Rectal smooth muscle tissue (tissue), 1 donor: Measurements from ENCODE around the gene TAP2.

Experiments
- H3K27ac ChIP-seq: one replicate; pipeline ENCODE4 v1.7.0; 2013; ENCODE audit warnings: low read depth, low read length, inconsistent platforms
- H3K27me3 ChIP-seq: one replicate; pipeline ENCODE4 v1.7.0; 2013; ENCODE audit warnings: low read length; ENCODE audit not compliant: control insufficient read depth, insufficient read depth
- H3K36me3 ChIP-seq: one replicate; pipeline ENCODE4 v1.7.0; 2013; ENCODE audit warnings: low read length; ENCODE audit not compliant: control insufficient read depth, insufficient read depth
- H3K4me1 ChIP-seq: one replicate; pipeline ENCODE4 v1.7.0; 2013; ENCODE audit warnings: low read length; ENCODE audit not compliant: control insufficient read depth, insufficient read depth
- H3K4me3 ChIP-seq: one replicate; pipeline ENCODE4 v1.7.0; 2013; ENCODE audit warnings: low read length
- H3K9ac ChIP-seq: one replicate; pipeline ENCODE4 v1.7.0; 2013; ENCODE audit warnings: low read length

TAP2 gene

GRCh38 chr6:32852018-32852843 lies 13.7 kb upstream of the TAP2 start:
- peaks cover 30% of the 10 kb centered on the region for H3K36me3 ChIP-seq
- peak overlapping the region; percentile 93 for H3K27ac ChIP-seq
- no peaks in the 10 kb centered on the region for H3K27me3 ChIP-seq
- H3K4me3 ChIP-seq = peak overlapping the region; percentile 97
- peak overlapping the region; percentile 95 for H3K9ac ChIP-seq
- peaks cover 13% of the 10 kb centered on the region for H3K4me1 ChIP-seq

DNA sequence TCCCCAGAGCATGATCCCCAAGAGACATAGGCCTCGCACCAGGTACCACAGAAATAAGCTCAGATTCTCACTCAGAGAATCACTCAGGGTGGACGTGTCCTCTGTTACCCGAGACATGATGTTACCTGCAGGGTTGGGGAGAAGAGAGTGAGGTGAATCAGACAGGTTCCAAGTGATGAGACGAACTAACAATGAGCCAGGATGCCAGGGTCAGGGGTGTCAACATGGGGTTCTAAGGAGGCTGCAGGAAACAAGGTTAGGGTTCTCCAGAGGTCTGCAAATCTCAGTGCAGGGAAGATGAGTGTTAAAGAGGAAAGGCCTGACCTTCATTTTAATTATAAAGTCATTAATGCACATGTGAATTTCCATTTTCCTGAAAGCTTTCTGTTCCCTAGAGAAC lies 12.5 kb upstream of the TAP2 start:
- H3K27me3 ChIP-seq = no peaks in the 10 kb centered on the region
- peaks cover 34% of the 10 kb centered on the region for H3K36me3 ChIP-seq
- H3K4me3 ChIP-seq = no peak overlapping the region
- H3K9ac ChIP-seq = no peak overlapping the region
- peak overlapping the region; percentile 93 for H3K27ac ChIP-seq
- H3K4me1 ChIP-seq = peaks cover 13% of the 10 kb centered on the region

DNA sequence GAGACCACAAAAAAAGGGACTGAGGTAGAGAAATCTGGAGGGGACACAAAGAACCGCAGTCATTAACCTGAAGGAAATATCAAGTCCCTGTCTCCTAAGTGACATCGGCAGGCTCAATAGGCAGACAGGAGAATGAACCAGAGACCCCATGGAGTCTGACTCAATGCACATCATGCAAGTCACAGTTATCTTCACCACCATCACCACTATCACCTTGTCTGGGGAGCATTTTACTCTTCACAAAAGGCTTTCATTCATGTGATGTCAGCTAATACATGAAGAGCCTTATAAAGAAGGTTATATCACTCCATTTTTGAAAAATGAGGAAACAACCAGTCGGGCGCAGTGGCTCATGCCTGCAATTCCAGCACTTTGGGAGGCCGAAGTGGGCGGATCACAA lies 10.6 kb upstream of the TAP2 start:
- Histone ChIP-seq H3K27me3 (no peaks in the 10 kb centered on the region), H3K9ac (no peak overlapping the region), H3K4me3 (no peak overlapping the region), H3K27ac (no peak overlapping the region), H3K36me3 (peaks cover 40% of the 10 kb centered on the region), H3K4me1 (peaks cover 8% of the 10 kb centered on the region)

- Histone ChIP-seq H3K27ac (no peak overlapping the region), H3K36me3 (peaks cover 40% of the 10 kb centered on the region), H3K9ac (no peak overlapping the region), H3K4me3 (no peak overlapping the region), H3K4me1 (peaks cover 8% of the 10 kb centered on the region), H3K27me3 (no peaks in the 10 kb centered on the region)
These were observed 9.3 kb upstream of the TAP2 start for GRCh38 chr6:32847795-32848194.

DNA sequence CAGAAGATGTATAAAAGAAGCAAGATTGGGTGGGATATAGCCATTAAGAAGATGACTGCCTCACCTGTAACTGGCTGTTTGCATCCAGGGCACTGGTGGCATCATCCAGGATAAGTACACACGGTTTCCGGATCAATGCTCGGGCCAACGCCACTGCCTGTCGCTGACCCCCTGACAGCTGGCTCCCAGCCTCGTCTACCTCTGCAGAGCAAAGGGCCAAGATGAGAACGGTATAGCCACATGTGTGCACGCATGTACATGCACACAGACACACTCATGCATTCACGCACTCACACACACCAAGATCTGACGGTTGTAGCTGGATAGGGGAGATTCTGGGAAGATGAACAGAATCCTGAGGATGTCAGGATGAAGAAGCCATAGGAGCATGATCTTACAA lies 8.5 kb upstream of the TAP2 start:
- no peak overlapping the region for H3K9ac ChIP-seq
- peaks cover 43% of the 10 kb centered on the region for H3K36me3 ChIP-seq
- no peak overlapping the region for H3K4me3 ChIP-seq
- no peak overlapping the region for H3K27ac ChIP-seq
- H3K27me3 ChIP-seq = no peaks in the 10 kb centered on the region
- peaks cover 6% of the 10 kb centered on the region for H3K4me1 ChIP-seq

DNA sequence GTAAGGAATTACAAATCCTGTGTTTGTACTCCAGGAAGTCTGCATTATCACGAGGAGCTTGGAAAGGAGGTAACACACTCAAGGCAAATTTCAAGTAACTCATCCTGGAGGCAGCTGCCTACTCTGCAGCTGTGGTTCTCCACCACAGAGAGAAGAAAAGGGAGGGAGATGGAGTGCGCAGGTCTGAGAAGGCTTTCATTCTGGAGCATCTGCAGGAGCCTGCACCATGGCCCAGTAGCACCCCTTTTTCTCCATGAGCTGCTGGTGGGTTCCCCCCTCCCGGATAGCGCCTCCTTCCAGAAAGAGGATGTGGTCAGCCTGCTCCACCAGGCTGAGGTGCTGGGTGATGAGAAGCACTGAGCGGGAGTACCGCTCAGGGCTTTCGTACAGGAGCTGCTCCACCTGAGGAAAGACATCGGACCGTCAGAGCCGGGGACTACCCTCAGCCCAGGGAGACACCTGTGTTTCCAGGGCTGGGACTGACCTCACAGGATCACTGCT lies 6.9 kb upstream of the TAP2 start:
- Histone ChIP-seq H3K9ac (no peak overlapping the region), H3K4me1 (peaks cover 3% of the 10 kb centered on the region), H3K4me3 (peak overlapping the region; percentile 86), H3K27me3 (no peaks in the 10 kb centered on the region), H3K27ac (no peak overlapping the region), H3K36me3 (peaks cover 46% of the 10 kb centered on the region)

DNA sequence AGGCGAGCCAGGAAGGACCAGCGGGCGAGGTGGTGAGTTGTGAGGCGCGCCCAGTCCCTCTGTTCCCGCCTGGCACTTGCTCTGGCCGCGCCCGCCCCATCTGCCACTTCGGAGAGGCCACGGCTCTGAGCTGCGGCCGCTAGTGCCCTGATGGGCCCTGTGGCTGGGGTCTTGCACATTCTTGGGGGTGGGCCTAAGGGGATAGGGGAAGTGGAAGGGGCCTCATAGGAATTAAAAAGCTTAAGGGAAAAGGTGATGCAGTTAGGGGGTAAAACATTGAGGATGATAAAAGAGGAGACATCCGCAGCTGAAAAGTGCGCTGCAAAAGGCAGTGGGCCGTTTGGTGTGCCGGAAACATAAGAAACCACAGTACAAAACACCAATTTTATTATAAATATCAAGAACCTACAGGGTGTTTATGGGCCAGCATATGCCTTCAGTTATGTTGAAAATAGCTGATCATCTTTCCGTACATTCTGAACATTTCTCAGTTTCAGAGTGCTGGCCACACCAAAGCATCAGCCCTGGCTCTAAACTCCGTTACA lies 6.4 kb upstream of the TAP2 start:
- peaks cover 3% of the 10 kb centered on the region for H3K4me1 ChIP-seq
- peak overlapping the region; percentile 89 for H3K27ac ChIP-seq
- no peak overlapping the region for H3K9ac ChIP-seq
- H3K27me3 ChIP-seq = no peaks in the 10 kb centered on the region
- peaks cover 41% of the 10 kb centered on the region for H3K36me3 ChIP-seq
- H3K4me3 ChIP-seq = peak overlapping the region; percentile 86

- peaks cover 38% of the 10 kb centered on the region for H3K36me3 ChIP-seq
- H3K4me1 ChIP-seq = peaks cover 3% of the 10 kb centered on the region
- H3K9ac ChIP-seq = peak within 1 kb of the TSS; percentile 89
These were observed 5.7 kb upstream of the TAP2 start, which contains the start of gene PSMB8 for GRCh38 chr6:32843979-32844838. PSMB8 (minus strand) TSS chr6:32844047; CDS start chr6:32843996, 51 bp downstream.

DNA sequence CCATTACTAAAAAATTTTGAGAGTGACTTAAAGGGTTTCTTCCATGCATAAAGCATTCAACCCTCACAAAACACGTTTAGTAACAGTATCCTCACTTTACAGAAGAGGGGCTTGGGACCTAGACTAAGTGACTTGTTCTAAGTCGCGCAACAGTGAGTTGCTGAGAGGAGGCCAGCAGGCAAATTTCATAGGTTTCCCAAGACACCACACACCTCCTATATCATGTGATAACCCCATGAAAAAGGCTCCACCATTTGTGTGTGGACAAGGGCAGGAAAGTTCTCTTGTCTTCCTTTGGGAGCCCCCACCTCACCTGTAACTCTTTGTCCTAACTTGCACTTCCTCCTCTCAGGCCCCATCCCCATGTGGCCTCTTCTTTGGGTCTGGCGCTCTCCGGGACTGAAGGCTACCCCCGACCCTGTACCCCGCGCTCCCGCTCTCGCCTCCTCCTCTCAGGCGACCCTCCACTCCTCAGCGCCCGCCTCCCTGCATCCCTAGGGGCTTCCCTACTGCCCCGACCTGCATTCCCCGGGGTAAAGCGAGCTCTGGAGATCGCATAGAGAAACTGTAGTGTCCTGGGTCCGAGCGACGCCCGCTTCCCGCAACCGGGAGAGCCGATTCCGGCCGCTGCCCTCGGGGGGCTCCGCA lies 4.9 kb upstream of the TAP2 start:
- H3K36me3 ChIP-seq = peaks cover 31% of the 10 kb centered on the region
- peak overlapping the region; percentile 86 for H3K4me3 ChIP-seq
- H3K27ac ChIP-seq = peak overlapping the region; percentile 89
- peaks cover 3% of the 10 kb centered on the region for H3K4me1 ChIP-seq
- peak overlapping the region; percentile 89 for H3K9ac ChIP-seq
- H3K27me3 ChIP-seq = no peaks in the 10 kb centered on the region

More at GRCh38 chr6:32843979-32844838, 5.7 kb upstream of the TAP2 start, which contains the start of gene PSMB8:
- Histone ChIP-seq H3K27ac (peak within 1 kb of the TSS; percentile 89), H3K27me3 (no peaks in the 10 kb centered on the region), H3K4me3 (peak within 1 kb of the TSS; percentile 86)

DNA sequence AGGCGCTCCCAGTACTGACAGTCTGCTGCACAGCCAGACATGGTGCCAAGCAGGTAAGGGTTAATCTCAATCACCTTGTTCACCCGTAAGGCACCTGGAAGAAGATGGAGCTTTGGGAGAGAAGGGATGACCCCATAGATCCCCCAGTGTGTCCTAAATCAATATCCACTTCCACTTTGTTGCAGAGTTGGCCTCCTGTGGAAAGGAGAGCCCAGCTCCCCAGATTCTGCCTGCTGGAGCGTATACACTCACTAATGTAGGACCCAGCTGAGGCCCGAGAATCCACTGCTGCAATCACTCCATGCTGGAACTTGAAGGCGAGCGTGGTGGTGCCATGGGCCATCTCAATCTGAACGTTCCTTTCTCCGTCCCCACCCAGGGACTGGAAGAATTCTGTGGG lies 4.2 kb upstream of the TAP2 start:
- Histone ChIP-seq H3K36me3 (peaks cover 25% of the 10 kb centered on the region), H3K4me3 (peak overlapping the region; percentile 43), H3K9ac (no peak overlapping the region), H3K4me1 (peaks cover 6% of the 10 kb centered on the region), H3K27ac (no peak overlapping the region), H3K27me3 (no peaks in the 10 kb centered on the region)

DNA sequence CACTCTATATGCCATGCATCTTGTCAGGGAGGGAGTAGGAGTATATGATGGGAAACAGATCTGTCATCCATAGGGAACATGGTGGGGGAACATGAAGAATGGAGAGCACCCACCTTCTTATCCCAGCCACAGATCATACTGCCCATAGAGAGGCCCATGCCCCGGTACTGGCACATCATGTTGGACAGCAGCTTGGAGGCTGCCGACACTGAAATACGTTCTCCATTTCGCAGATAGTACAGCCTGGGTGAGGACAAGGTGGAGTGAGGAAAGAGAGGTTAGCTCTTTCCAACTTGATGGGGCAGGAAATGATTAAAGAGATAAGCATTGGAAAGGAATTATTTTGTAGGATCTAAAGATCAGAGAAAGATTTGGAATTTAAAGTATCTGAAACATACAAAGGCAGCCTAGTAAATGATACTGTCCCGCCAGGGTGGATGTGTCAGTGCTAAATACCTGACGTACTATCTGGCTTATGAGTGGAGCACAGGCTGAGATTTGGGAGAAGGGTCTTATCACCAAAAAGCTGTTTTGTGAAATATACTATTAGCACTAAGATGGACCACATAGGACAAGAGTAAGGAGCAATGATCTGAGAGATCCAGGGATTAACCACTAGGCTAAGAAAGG lies 3.6 kb upstream of the TAP2 start:
- peaks cover 21% of the 10 kb centered on the region for H3K36me3 ChIP-seq
- H3K4me3 ChIP-seq = peak overlapping the region; percentile 43
- no peak overlapping the region for H3K27ac ChIP-seq
- H3K9ac ChIP-seq = no peak overlapping the region
- H3K4me1 ChIP-seq = peaks cover 10% of the 10 kb centered on the region
- H3K27me3 ChIP-seq = no peaks in the 10 kb centered on the region
